ENCODE results near the gene LSAMP.

DNA sequence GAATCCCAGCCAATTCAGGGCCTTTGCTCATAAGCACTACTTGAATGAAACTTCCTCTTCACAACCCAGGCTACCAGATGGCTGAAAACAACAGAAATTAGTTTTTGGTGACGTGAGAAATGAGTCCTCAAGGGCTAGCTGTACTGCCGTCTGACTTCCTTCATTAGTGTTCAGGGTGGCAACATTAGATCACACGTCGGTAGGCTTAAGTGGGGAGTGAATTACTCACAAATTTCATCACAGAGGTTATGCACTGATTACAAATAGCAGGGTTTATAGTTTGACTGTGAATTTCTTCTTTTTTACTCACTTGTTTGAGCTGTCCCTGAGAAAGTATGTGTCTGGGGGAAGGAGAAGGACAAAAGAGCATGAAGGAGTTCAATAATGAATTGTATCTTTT, 424.8 kb downstream of the LSAMP start:
- TF ChIP-seq, protein P1, sequence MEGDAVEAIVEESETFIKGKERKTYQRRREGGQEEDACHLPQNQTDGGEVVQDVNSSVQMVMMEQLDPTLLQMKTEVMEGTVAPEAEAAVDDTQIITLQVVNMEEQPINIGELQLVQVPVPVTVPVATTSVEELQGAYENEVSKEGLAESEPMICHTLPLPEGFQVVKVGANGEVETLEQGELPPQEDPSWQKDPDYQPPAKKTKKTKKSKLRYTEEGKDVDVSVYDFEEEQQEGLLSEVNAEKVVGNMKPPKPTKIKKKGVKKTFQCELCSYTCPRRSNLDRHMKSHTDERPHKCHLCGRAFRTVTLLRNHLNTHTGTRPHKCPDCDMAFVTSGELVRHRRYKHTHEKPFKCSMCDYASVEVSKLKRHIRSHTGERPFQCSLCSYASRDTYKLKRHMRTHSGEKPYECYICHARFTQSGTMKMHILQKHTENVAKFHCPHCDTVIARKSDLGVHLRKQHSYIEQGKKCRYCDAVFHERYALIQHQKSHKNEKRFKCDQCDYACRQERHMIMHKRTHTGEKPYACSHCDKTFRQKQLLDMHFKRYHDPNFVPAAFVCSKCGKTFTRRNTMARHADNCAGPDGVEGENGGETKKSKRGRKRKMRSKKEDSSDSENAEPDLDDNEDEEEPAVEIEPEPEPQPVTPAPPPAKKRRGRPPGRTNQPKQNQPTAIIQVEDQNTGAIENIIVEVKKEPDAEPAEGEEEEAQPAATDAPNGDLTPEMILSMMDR (IDR thresholded peaks at IDR 0.05), result no peak
- no peak for TF ChIP-seq POLR2A (IDR thresholded peaks at IDR 0.05)

Measured in esophagus squamous epithelium (tissue), 4 donors.